ENCODE measurements around the gene TAOK2. TPM values are rescaled to one million over a fixed set of nuclear protein-coding genes. Genes with fewer than 3 reads are reported as not detected.

Gene TAOK2
- total RNA-seq, 1 donor from 2014 or later: 36.5 TPM

- no peaks in the 10 kb centered on the region for H3K27me3 Mint-ChIP-seq (ENCODE audit: low read depth)
These were observed 844 bp downstream of the TAOK2 start for GRCh38 chr16:29974291-29975133.

GRCh38 chr16:29975134-29975538, 1.5 kb downstream of the TAOK2 start:
- Mint-ChIP-seq H3K4me3 (ENCODE audit: low read depth) (peak overlapping the region; percentile 93), H3K27ac (peak overlapping the region; percentile 73), H3K4me1 (ENCODE audit: low read depth) (peaks cover 32% of the 10 kb centered on the region), H3K9me3 (peaks cover 5% of the 10 kb centered on the region), H3K27me3 (ENCODE audit: low read depth) (no peaks in the 10 kb centered on the region), H3K36me3 (ENCODE audit: low read depth) (peaks cover 47% of the 10 kb centered on the region)
- no peak for DNase-seq (ENCODE audit: low spot score)
- intact Hi-C loops (cut with micrococcal nuclease): no loop called here

More at GRCh38 chr16:29974291-29975133, 844 bp downstream of the TAOK2 start:
- peaks cover 32% of the 10 kb centered on the region for H3K4me1 Mint-ChIP-seq (ENCODE audit: low read depth)
- H3K9me3 Mint-ChIP-seq: peaks cover 5% of the 10 kb centered on the region
- intact Hi-C loops (cut with micrococcal nuclease): no loop called here
- peaks cover 45% of the 10 kb centered on the region for H3K36me3 Mint-ChIP-seq (ENCODE audit: low read depth)
- peak overlapping the region; percentile 73 for H3K27ac Mint-ChIP-seq
- peak overlapping the region; percentile 93 for H3K4me3 Mint-ChIP-seq (ENCODE audit: low read depth)
- no peak for DNase-seq (ENCODE audit: low spot score)

DNA sequence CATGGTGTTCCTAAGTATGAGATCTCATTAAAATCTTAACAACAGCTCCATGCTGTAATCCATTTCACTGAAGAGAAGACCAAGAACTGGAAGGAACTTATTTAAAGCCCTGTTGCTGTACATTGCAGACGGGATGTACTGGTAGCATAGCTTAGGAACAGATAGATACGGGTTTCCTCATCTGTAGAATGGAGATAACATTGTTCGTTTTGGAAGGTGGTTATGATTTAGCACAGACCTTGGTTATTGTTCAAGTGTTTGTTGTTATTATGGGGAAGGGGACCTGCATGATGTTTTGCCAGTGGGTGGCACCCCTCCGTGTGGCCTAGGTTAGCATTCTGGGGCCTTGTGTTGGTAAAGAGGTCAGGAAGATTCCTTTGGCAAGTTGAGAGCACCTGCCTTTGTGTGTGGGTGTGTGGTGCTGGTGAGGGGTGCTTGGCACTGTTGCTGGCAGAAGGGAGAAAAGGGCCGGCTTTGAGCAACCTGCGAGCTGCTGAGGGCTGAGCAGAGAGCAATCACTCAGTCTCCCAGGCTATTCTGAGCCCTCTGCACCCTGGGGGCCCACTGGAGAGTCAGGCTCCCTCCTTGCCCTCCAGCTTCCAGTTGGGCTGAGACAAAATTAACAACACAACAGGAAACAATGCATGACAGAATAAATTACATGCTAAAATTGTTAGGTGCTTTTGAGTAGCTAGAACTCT, 2.3 kb downstream of the TAOK2 start:
- peak overlapping the region; percentile 93 for H3K4me3 Mint-ChIP-seq (ENCODE audit: low read depth)
- DNase-seq (ENCODE audit: low spot score): no peak
- peak overlapping the region; percentile 62 for H3K27ac Mint-ChIP-seq
- no peaks in the 10 kb centered on the region for H3K27me3 Mint-ChIP-seq (ENCODE audit: low read depth)
- H3K9me3 Mint-ChIP-seq: peaks cover 5% of the 10 kb centered on the region
- H3K36me3 Mint-ChIP-seq (ENCODE audit: low read depth): peaks cover 53% of the 10 kb centered on the region
- intact Hi-C loops (cut with micrococcal nuclease): no loop called here
- H3K4me1 Mint-ChIP-seq (ENCODE audit: low read depth): peaks cover 32% of the 10 kb centered on the region

DNA sequence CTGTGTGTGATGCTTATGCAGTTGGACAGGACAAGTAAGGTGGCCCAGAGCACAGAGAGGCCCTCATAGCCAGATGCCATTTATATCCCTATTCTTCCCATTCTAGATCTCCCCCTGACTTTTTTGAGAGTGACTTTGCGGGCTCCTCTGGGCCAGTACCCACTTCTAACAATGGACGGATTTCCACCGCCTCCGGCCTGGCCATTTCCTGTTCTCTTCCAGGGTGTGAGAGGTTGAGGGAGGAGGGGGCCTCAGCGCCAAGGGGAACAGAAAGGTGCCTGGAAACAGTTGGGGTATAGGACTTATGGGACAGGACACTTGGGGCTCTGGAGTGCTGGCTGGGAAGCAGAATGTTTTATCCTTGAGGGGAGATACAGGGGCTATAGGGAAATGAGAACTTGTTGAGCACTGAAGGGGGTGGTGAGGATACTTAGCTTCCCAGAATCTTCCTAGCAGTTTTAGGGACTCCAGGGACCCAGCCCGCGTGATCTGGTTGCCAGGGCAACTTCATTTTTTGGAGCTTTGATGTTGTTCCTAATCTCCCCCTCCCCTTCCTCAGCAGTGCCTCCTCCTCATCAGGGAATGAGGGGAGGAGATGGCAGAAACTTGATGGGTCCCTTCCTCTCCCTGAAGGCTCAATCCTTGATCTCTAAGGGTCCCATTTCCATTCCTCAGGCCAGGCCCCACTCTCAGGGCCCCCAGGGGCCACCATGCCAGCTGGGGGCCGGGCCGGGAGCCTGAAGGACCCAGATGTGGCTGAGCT, 3.6 kb downstream of the TAOK2 start:
- Mint-ChIP-seq H3K27ac (peak overlapping the region; percentile 34), H3K36me3 (ENCODE audit: low read depth) (peaks cover 55% of the 10 kb centered on the region), H3K9me3 (peaks cover 5% of the 10 kb centered on the region), H3K4me1 (ENCODE audit: low read depth) (peaks cover 32% of the 10 kb centered on the region), H3K27me3 (ENCODE audit: low read depth) (no peaks in the 10 kb centered on the region), H3K4me3 (ENCODE audit: low read depth) (no peak overlapping the region)
- DNase-seq (ENCODE audit: low spot score): no peak
- intact Hi-C loops (cut with micrococcal nuclease): no loop called here

- peaks cover 3% of the 10 kb centered on the region for H3K9me3 Mint-ChIP-seq
- H3K27ac Mint-ChIP-seq: no peak overlapping the region
- intact Hi-C loops (cut with micrococcal nuclease): no loop called here
These were observed 4.4 kb downstream of the TAOK2 start for GRCh38 chr16:29978081-29978480.

DNA sequence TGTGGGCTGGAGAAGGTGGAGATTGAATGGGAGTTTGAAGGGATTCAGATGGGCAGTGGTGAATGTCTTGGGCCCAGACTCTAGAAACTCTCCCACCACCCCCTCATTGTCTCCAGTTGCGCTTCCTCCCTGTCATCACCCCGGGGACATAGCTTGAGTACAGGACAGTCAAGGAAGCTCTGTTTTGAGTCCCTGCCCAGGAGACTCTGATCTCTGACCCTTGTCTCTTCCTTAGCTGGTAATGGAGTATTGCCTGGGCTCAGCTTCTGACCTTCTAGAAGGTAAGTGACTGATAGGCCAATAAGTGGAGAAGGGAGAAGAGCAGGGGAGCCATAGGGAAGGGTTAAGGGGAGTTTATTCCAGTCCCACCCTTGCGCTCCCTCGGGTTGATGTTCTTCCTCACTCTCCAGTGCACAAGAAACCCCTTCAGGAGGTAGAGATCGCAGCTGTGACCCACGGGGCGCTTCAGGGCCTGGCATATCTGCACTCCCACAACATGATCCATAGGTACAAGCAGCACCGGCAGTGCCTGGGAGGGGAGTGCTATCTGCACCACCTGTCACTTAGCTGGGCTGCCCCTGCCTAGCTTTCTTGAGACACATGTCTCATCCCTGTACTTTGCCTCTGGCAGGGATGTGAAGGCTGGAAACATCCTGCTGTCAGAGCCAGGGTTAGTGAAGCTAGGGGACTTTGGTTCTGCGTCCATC, 5.0 kb downstream of the TAOK2 start:
- Mint-ChIP-seq H3K27me3 (ENCODE audit: low read depth) (no peaks in the 10 kb centered on the region), H3K4me1 (ENCODE audit: low read depth) (peaks cover 27% of the 10 kb centered on the region), H3K4me3 (ENCODE audit: low read depth) (no peak overlapping the region), H3K9me3 (no peaks in the 10 kb centered on the region), H3K27ac (no peak overlapping the region), H3K36me3 (ENCODE audit: low read depth) (peaks cover 58% of the 10 kb centered on the region)
- no peak for DNase-seq (ENCODE audit: low spot score)
- intact Hi-C loops (cut with micrococcal nuclease): no loop called here

More at GRCh38 chr16:29978081-29978480, 4.4 kb downstream of the TAOK2 start:
- H3K4me3 Mint-ChIP-seq (ENCODE audit: low read depth): no peak overlapping the region
- no peaks in the 10 kb centered on the region for H3K27me3 Mint-ChIP-seq (ENCODE audit: low read depth)
- H3K4me1 Mint-ChIP-seq (ENCODE audit: low read depth): peaks cover 31% of the 10 kb centered on the region
- peaks cover 55% of the 10 kb centered on the region for H3K36me3 Mint-ChIP-seq (ENCODE audit: low read depth)
- DNase-seq (ENCODE audit: low spot score): no peak

GRCh38 chr16:29982560-29983419, 9.1 kb downstream of the TAOK2 start:
- Mint-ChIP-seq H3K4me3 (ENCODE audit: low read depth) (no peak overlapping the region), H3K27me3 (ENCODE audit: low read depth) (no peaks in the 10 kb centered on the region), H3K27ac (no peak overlapping the region), H3K4me1 (ENCODE audit: low read depth) (peaks cover 2% of the 10 kb centered on the region), H3K9me3 (no peaks in the 10 kb centered on the region), H3K36me3 (ENCODE audit: low read depth) (peaks cover 78% of the 10 kb centered on the region)
- DNase-seq (ENCODE audit: low spot score): no peak
- intact Hi-C loops (cut with micrococcal nuclease): no loop called here

DNA sequence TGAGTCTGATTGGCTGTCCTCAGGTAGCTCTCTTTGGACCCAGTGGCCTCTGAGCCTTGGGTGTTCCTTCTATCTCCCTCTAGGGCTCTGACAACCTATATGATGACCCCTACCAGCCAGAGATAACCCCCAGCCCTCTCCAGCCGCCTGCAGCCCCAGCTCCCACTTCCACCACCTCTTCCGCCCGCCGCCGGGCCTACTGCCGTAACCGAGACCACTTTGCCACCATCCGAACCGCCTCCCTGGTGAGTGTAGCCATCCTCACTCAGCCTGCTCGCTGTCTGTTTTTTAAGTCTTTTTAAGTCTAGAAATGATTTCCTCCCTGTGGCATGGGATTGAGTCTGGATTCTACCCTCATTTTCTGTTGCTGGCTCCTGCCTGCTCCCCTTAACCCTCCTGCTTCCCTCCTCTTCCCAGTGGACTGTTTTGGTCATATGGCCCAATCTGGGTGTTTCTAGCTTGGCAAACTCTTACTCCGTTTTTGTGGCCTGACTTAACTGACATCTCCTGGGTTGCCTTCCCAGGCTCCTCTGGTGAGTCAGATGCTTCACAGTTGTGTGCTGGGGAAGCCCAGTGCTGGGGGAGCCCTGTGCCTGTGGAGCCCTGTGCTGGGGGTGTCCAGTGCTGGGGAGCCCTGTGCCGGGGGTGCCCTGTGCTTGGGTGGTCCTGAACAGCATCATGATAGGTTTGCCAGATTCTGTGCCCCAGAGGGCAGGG, 9.9 kb downstream of the TAOK2 start:
- Mint-ChIP-seq H3K36me3 (ENCODE audit: low read depth) (peaks cover 78% of the 10 kb centered on the region), H3K27ac (peak overlapping the region; percentile 49), H3K27me3 (ENCODE audit: low read depth) (no peaks in the 10 kb centered on the region), H3K9me3 (no peaks in the 10 kb centered on the region), H3K4me1 (ENCODE audit: low read depth) (no peaks in the 10 kb centered on the region), H3K4me3 (ENCODE audit: low read depth) (no peak overlapping the region)
- intact Hi-C loops (cut with micrococcal nuclease): no loop called here
- no peak for DNase-seq (ENCODE audit: low spot score)

- intact Hi-C loops (cut with micrococcal nuclease): no loop called here
- H3K36me3 Mint-ChIP-seq (ENCODE audit: low read depth): peaks cover 76% of the 10 kb centered on the region
- no peak for DNase-seq (ENCODE audit: low spot score)
These were observed 10.6 kb downstream of the TAOK2 start for GRCh38 chr16:29984137-29984763.

GRCh38 chr16:29984764-29985147, 11.1 kb downstream of the TAOK2 start:
- H3K27me3 Mint-ChIP-seq (ENCODE audit: low read depth): no peaks in the 10 kb centered on the region
- H3K4me1 Mint-ChIP-seq (ENCODE audit: low read depth): no peaks in the 10 kb centered on the region
- DNase-seq (ENCODE audit: low spot score): no peak
- H3K36me3 Mint-ChIP-seq (ENCODE audit: low read depth): peaks cover 76% of the 10 kb centered on the region
- H3K4me3 Mint-ChIP-seq (ENCODE audit: low read depth): no peak overlapping the region
- intact Hi-C loops (cut with micrococcal nuclease): no loop called here
- H3K27ac Mint-ChIP-seq: no peak overlapping the region
- no peaks in the 10 kb centered on the region for H3K9me3 Mint-ChIP-seq

More at GRCh38 chr16:29984137-29984763, 10.6 kb downstream of the TAOK2 start:
- no peak overlapping the region for H3K4me3 Mint-ChIP-seq (ENCODE audit: low read depth)
- no peaks in the 10 kb centered on the region for H3K27me3 Mint-ChIP-seq (ENCODE audit: low read depth)
- no peak overlapping the region for H3K27ac Mint-ChIP-seq
- H3K4me1 Mint-ChIP-seq (ENCODE audit: low read depth): no peaks in the 10 kb centered on the region
- no peaks in the 10 kb centered on the region for H3K9me3 Mint-ChIP-seq

DNA sequence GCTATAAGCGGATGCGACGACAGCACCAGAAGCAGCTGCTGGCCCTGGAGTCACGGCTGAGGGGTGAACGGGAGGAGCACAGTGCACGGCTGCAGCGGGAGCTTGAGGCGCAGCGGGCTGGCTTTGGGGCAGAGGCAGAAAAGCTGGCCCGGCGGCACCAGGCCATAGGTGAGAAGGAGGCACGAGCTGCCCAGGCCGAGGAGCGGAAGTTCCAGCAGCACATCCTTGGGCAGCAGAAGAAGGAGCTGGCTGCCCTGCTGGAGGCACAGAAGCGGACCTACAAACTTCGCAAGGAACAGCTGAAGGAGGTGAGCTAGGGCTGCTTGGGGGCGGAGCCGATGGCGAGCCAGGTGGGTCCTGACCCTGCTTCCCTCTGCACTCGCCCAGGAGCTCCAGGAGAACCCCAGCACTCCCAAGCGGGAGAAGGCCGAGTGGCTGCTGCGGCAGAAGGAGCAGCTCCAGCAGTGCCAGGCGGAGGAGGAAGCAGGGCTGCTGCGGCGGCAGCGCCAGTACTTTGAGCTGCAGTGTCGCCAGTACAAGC, 11.7 kb downstream of the TAOK2 start:
- Mint-ChIP-seq H3K27me3 (ENCODE audit: low read depth) (no peaks in the 10 kb centered on the region), H3K36me3 (ENCODE audit: low read depth) (peaks cover 74% of the 10 kb centered on the region), H3K4me1 (ENCODE audit: low read depth) (no peaks in the 10 kb centered on the region), H3K9me3 (no peaks in the 10 kb centered on the region), H3K4me3 (ENCODE audit: low read depth) (no peak overlapping the region), H3K27ac (no peak overlapping the region)
- intact Hi-C loops (cut with micrococcal nuclease): no loop called here
- no peak for DNase-seq (ENCODE audit: low spot score)
